Psoas muscle (tissue), 8 donors: ENCODE data around the gene FGF9. TPM values are rescaled to one million over a fixed set of nuclear protein-coding genes. Genes with fewer than 3 reads are reported as not detected.

Source experiments
- ATAC-seq, 4 donors: fragments of 200-7000 bp; cut with Tn5 transposase; one replicate each; pipeline ENCODE4 v1.9.1; 2020; ENCODE audit warnings: moderate library complexity in 3 of 4, mild to moderate bottlenecking in 2 of 4
- DNase-seq, 2 donors: peaks; one replicate each; pipeline ENCODE4 v3.0.0-alpha.2; 2020
- H3K27ac ChIP-seq: fragments of 200-600 bp; one replicate; pipeline ENCODE4 v1.8.0; 2022
- H3K27me3 ChIP-seq, 3 donors: fragments of 200-600 bp in 1 of 3; one replicate each; pipeline versions ENCODE4 v1.6.1 to v1.8.0; 2013 to 2022; ENCODE audit warnings: low read length in 2 of 3, mild to moderate bottlenecking in 2 of 3, moderate library complexity in 1 of 3; ENCODE audit not compliant: insufficient read depth in 3 of 3
- H3K36me3 ChIP-seq, 2 donors: fragments of 200-600 bp in 1 of 2; one replicate each; pipeline versions ENCODE4 v1.6.1 to v1.8.0; 2013 to 2022; ENCODE audit warnings: low read depth in 1 of 2, mild to moderate bottlenecking in 1 of 2, moderate library complexity in 1 of 2; ENCODE audit not compliant: insufficient read depth in 1 of 2
- H3K4me1 ChIP-seq: fragments of 200-600 bp; one replicate; pipeline ENCODE4 v1.8.0; 2022
- H3K4me3 ChIP-seq: fragments of 200-600 bp; one replicate; pipeline ENCODE4 v1.8.0; 2022; ENCODE audit warnings: mild to moderate bottlenecking
- H3K9me3 ChIP-seq: fragments of 200-600 bp; one replicate; pipeline ENCODE4 v1.8.0; 2022
- CTCF ChIP-seq: fragments of 200-600 bp; IDR thresholded peaks from one replicate; pipeline ENCODE4 v1.8.0; 2022; ENCODE audit warnings: antibody characterized with exemption
- WGBS, 3 donors: extraction: QIAGEN DNeasy Blood & Tissue Kit; methylation state at CpG; one replicate each; pipeline versions ENCODE4 v1.1.6 to v1.1.7; 2013; 5-methylcytosine and 5-hydroxymethylcytosine counted together
- intact Hi-C, 2 donors: fragments of 100-400 bp; cut with DNase I; formaldehyde crosslinking; loops; one replicate each; pipeline versions ENCODE4 v1.11.0 to v1.14.2; 2022
- polyA plus RNA-seq, 3 donors: library from polyadenylated mRNA; stranded (reverse); fragments of 200-250 nt; gene quantifications; one replicate each; pipeline ENCODE4 v1.2.3, GENCODE V29; 2013
- total RNA-seq, 4 donors: library from RNA; stranded (reverse); fragmentation: NEBNext Ultra II Directional in 2 of 4; extraction: Animal tissue kit (Norgen Biotek cat#: 25700) in 2 of 4; gene quantifications; one replicate each; pipeline versions ENCODE4 v1.2.1 to v1.2.4, GENCODE V29; 2021 to 2023
- donor health status: healthy with polysubstance abuse.
- donor health status: DM: no; HTN: no; CAD: no; lungs with moderate emphysema.
- donor health status: Bipolar disorder and iron deficiency.
- donor health status: healthy.
- donor health status: DM: yes; HTN: yes; CAD: no.
- donor health status: DM: no; HTN: no; CAD: no.
- donor health status: DM: no; HTN: no; CAD: no.
- donor health status: DM: yes; HTN: yes; CAD: no.

Gene FGF9
- total and polyA plus RNA-seq, 7 donors: 0.69 to 1.7 (median 1.2) TPM

GRCh38 chr13:21684576-21684975 is 13.7 kb downstream of the FGF9 start:
- H3K27ac ChIP-seq: no peak overlapping the region
- H3K36me3 ChIP-seq: no peaks in the 10 kb centered on the region
- H3K27me3 ChIP-seq: no peaks in the 10 kb centered on the region
- no peak for DNase-seq
- H3K4me3 ChIP-seq: no peak overlapping the region
- TF ChIP-seq CTCF: no peak
- H3K4me1 ChIP-seq: no peaks in the 10 kb centered on the region
- intact Hi-C loops: no loop called here
- ATAC-seq: no peak
- WGBS, 3 donors: 37 to 62% (median 56%) methylated on average over 2 of the region's 2 CpGs
- no peaks in the 10 kb centered on the region for H3K9me3 ChIP-seq

- Histone ChIP-seq H3K4me3 (no peak overlapping the region), H3K4me1 (no peaks in the 10 kb centered on the region), H3K9me3 (no peaks in the 10 kb centered on the region), H3K27me3 (no peaks in the 10 kb centered on the region), H3K27ac (no peak overlapping the region), H3K36me3 (no peaks in the 10 kb centered on the region)
- 70 to 77% (median 72%) methylated on average over 7 of the region's 7 CpGs for WGBS, 3 donors
- no peak for DNase-seq
- no peak for TF ChIP-seq CTCF
- intact Hi-C loops: no loop called here
- peak in 3 of 4 donors; percentile 34 to 48 (median 43) for ATAC-seq
Observed at GRCh38 chr13:21685485-21686064, 14.7 kb downstream of the FGF9 start.

- WGBS, 3 donors: 86 to 93% (median 89%) methylated on average over 5 of the region's 5 CpGs
- Histone ChIP-seq H3K27me3 (no peaks in the 10 kb centered on the region), H3K9me3 (no peaks in the 10 kb centered on the region), H3K4me1 (no peaks in the 10 kb centered on the region), H3K36me3 (no peaks in the 10 kb centered on the region), H3K27ac (no peak overlapping the region), H3K4me3 (no peak overlapping the region)
- ATAC-seq (no peak), DNase-seq (no peak)
- no peak for TF ChIP-seq CTCF
- intact Hi-C loops: no loop called here
Observed at GRCh38 chr13:21686751-21687391, 16.0 kb downstream of the FGF9 start.

GRCh38 chr13:21688056-21688455 is 17.2 kb downstream of the FGF9 start:
- H3K27me3 ChIP-seq: no peaks in the 10 kb centered on the region
- no peaks in the 10 kb centered on the region for H3K9me3 ChIP-seq
- no peak for DNase-seq
- H3K27ac ChIP-seq: no peak overlapping the region
- H3K4me3 ChIP-seq: no peak overlapping the region
- no peaks in the 10 kb centered on the region for H3K36me3 ChIP-seq
- H3K4me1 ChIP-seq: no peaks in the 10 kb centered on the region
- no peak for TF ChIP-seq CTCF
- intact Hi-C loops: no loop called here
- no peak for ATAC-seq
- 74 to 80% (median 79%) methylated on average over 8 of the region's 8 CpGs for WGBS, 3 donors

DNA sequence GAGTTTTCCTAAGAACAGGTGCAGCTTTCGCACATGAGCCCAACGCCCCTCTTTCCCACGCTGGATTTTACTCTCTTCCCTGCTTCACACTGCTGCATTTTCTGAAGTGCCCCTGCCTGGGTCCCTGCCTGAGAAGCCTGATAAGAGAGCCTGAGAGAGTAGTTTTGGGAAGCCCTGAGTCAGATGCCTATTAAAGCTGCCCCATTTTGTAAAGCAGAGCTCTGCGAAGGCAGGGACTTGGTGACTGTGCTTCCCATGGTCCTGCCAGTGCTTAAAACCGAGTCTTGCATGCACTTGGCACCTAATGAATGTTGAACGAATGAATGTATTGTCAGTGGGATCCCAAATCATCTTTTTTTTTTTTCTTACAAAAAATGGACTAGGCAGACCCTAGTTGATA is 18.2 kb downstream of the FGF9 start:
- 76 to 85% (median 76%) methylated on average over 6 of the region's 6 CpGs for WGBS, 3 donors
- H3K9me3 ChIP-seq: no peaks in the 10 kb centered on the region
- DNase-seq: no peak
- no peak for ATAC-seq
- no peaks in the 10 kb centered on the region for H3K36me3 ChIP-seq
- no peaks in the 10 kb centered on the region for H3K4me1 ChIP-seq
- intact Hi-C loops: no loop called here
- H3K4me3 ChIP-seq: no peak overlapping the region
- no peak for TF ChIP-seq CTCF
- no peak overlapping the region for H3K27ac ChIP-seq
- H3K27me3 ChIP-seq: no peaks in the 10 kb centered on the region
